NCI-H69 (cell line): Measurements from ENCODE around the gene CD93.

Experiments
- DNase-seq: peaks from one replicate; lab custom pipeline; 2025; lab: John Stamatoyannopoulos, UW

The CD93 gene

GRCh38 chr20:23082846-23083552, 3.1 kb downstream of the CD93 start:
- peak; percentile 21 for DNase-seq

- no peak for DNase-seq
Measured at GRCh38 chr20:23081263-23081819, 4.8 kb downstream of the CD93 start.

GRCh38 chr20:23080521-23080920, 5.6 kb downstream of the CD93 start:
- DNase-seq: no peak

GRCh38 chr20:23079926-23080325, 6.2 kb downstream of the CD93 start:
- no peak for DNase-seq

- peak; percentile 100 for DNase-seq
Measured at GRCh38 chr20:23079016-23079351, 7.1 kb downstream of the CD93 start.

- peak; percentile 100 for DNase-seq
Measured at GRCh38 chr20:23078351-23079015, 7.6 kb downstream of the CD93 start.

GRCh38 chr20:23077277-23077676, 8.8 kb downstream of the CD93 start:
- DNase-seq: no peak

GRCh38 chr20:23074052-23074451, 12.1 kb downstream of the CD93 start:
- DNase-seq: no peak

GRCh38 chr20:23072892-23073586, 13.1 kb downstream of the CD93 start:
- DNase-seq: no peak

GRCh38 chr20:23071996-23072395, 14.1 kb downstream of the CD93 start:
- DNase-seq: peak; percentile 27

GRCh38 chr20:23071398-23071797, 14.7 kb downstream of the CD93 start:
- no peak for DNase-seq

GRCh38 chr20:23069108-23069507, 17.0 kb downstream of the CD93 start:
- DNase-seq: no peak

- DNase-seq: no peak
Measured at GRCh38 chr20:23068283-23068682, 17.8 kb downstream of the CD93 start.

GRCh38 chr20:23066772-23067171, 19.4 kb downstream of the CD93 start:
- DNase-seq: no peak

GRCh38 chr20:23065266-23066201, 20.6 kb downstream of the CD93 start:
- peak; percentile 23 for DNase-seq

- DNase-seq: no peak
Measured at GRCh38 chr20:23063581-23063980, 22.5 kb downstream of the CD93 start.

- no peak for DNase-seq
Measured at GRCh38 chr20:23063168-23063567, 23.0 kb downstream of the CD93 start.

GRCh38 chr20:23062632-23063031, 23.5 kb downstream of the CD93 start:
- no peak for DNase-seq

- peak; percentile 76 for DNase-seq
Measured at GRCh38 chr20:23061734-23062561, 24.2 kb downstream of the CD93 start.

- DNase-seq: no peak
Measured at GRCh38 chr20:23061262-23061661, 24.9 kb downstream of the CD93 start.

- DNase-seq: no peak
Measured at GRCh38 chr20:23060629-23061028, 25.5 kb downstream of the CD93 start.
